HUES6 (cell line): ENCODE measurements around the gene ANKMY1.

Experiments
- H3K27ac ChIP-seq: 2 replicates; pipeline ENCODE4 v1.7.0; 2013; ENCODE audit warnings: low read depth, mild to moderate bottlenecking, low read length, inconsistent platforms
- H3K27me3 ChIP-seq: 2 replicates; pipeline ENCODE4 v1.6.1; 2013; ENCODE audit warnings: low read length; ENCODE audit not compliant: control insufficient read depth, insufficient read depth
- H3K36me3 ChIP-seq: 2 replicates; pipeline ENCODE4 v1.6.1; 2013; ENCODE audit warnings: low read length; ENCODE audit not compliant: control insufficient read depth, insufficient read depth
- H3K4me1 ChIP-seq: 2 replicates; pipeline ENCODE4 v1.6.1; 2013; ENCODE audit warnings: low read length; ENCODE audit not compliant: control insufficient read depth, insufficient read depth
- H3K4me3 ChIP-seq: 2 replicates; pipeline ENCODE4 v1.5.1; 2013; ENCODE audit warnings: low read depth, low read length
- H3K9ac ChIP-seq: one replicate; pipeline ENCODE4 v1.6.1; 2013; ENCODE audit warnings: mild to moderate bottlenecking, low read length
- H3K9me3 ChIP-seq: 2 replicates; pipeline ENCODE4 v1.6.1; 2013; ENCODE audit warnings: low read depth, low read length; ENCODE audit not compliant: control insufficient read depth, insufficient read depth

The ANKMY1 gene

GRCh38 chr2:240436683-240437550, 120.9 kb downstream of the ANKMY1 start:
- Histone ChIP-seq H3K4me3 (peak overlapping the region; percentile 59), H3K36me3 (no peaks in the 10 kb centered on the region), H3K27me3 (peaks cover 38% of the 10 kb centered on the region), H3K27ac (no peak overlapping the region), H3K9ac (no peak overlapping the region), H3K9me3 (no peaks in the 10 kb centered on the region), H3K4me1 (peaks cover 24% of the 10 kb centered on the region; the same call in 1 of the 2 replicates)

DNA sequence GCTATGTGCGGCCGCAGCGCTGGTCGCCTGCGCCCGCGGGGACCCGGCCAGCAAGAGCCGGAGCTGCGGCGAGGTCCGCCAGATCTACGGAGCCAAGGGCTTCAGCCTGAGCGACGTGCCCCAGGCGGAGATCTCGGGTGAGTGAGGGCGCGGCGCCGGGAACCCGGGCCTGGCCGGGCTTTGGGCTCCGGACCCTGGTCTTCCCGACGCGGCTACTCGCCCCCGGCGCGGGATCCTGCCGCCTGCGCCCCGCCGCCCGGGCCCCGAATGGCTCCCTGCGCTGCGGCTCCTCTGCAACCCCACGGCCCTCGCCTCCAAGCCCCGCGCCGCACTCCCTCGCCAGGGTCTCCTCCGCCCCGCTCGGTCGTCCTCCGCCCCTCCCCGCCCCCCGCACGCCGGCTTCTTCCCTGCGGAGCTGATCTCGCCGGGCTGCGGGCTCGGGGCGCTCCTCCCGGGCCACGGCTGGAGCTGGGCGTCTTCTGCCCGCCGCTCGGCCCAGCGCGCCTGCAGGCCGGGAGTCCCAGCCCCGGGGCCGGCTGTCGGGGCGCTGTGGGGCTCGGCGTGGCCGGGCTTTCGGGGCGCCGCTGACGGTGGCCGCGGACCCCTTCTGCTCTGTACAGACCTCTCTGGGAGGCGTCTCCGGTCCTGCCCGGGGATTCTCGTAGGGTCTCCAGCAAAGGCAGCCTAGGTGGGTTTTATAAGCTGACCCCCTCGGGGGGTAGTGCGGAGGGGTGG, 121.7 kb downstream of the ANKMY1 start:
- H3K4me1 ChIP-seq, result peaks cover 24% of the 10 kb centered on the region; the same call in 1 of the 2 replicates
- peak overlapping the region; percentile 36 for H3K9ac ChIP-seq
- H3K4me3 ChIP-seq, result peak overlapping the region; percentile 59
- H3K27ac ChIP-seq, result no peak overlapping the region
- peaks cover 46% of the 10 kb centered on the region for H3K27me3 ChIP-seq
- no peaks in the 10 kb centered on the region for H3K36me3 ChIP-seq
- H3K9me3 ChIP-seq, result no peaks in the 10 kb centered on the region

GRCh38 chr2:240435457-240435947, 122.3 kb downstream of the ANKMY1 start, which contains the start of gene GPC1:
Gene GPC1 (plus strand): TSS chr2:240435663. CDS start chr2:240435919, 256 bp downstream.
- H3K27ac ChIP-seq, result no peak within 1 kb of the TSS
- H3K9ac ChIP-seq, result peak within 1 kb of the TSS; percentile 36
- peaks cover 24% of the 10 kb centered on the region; the same call in 1 of the 2 replicates for H3K4me1 ChIP-seq
- H3K27me3 ChIP-seq, result peaks cover 46% of the 10 kb centered on the region
- H3K36me3 ChIP-seq, result no peaks in the 10 kb centered on the region
- H3K9me3 ChIP-seq, result no peaks in the 10 kb centered on the region
- peak within 1 kb of the TSS; percentile 73 for H3K4me3 ChIP-seq

DNA sequence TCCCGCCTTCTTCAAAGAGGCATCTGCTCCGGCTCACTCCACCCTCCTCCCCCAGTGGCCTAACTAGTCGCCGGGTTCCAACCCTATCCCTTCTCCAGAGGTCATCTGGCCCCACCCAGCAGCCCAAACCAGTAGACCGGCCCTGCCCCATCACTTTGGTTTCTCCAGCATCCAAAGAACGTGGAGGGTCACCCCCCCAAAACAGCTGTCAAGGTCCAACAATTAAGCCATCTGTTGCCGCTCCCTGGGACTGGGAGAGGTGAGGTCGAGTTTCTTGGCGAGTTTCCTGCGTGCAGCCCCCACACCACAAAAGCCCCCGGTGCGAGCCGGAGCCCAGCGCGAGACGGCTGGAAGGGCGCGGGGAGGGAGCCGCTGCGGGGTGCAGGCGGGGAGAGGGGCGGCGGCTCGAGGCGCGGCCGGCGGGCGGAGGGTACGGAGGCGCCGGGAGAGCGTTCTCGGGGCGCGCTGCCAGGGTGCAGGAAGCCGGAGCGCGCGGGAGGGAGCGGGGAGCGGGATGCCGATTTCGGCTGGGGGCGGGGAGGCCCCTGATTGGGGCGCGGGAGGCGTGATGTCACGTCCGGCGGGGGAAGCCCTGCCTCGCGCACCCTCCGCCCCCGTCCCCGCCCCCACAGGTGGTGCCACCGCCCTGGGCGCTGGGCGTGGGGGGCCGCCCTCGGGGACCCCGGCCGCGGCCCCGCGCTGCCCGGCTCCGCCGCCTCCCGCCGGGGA, 122.9 kb downstream of the ANKMY1 start:
- peak overlapping the region; percentile 17 for H3K9ac ChIP-seq
- H3K4me3 ChIP-seq, result peak overlapping the region; percentile 73
- H3K27ac ChIP-seq, result no peak overlapping the region
- H3K27me3 ChIP-seq, result peaks cover 46% of the 10 kb centered on the region
- peaks cover 24% of the 10 kb centered on the region; the same call in 1 of the 2 replicates for H3K4me1 ChIP-seq
- H3K9me3 ChIP-seq, result no peaks in the 10 kb centered on the region
- H3K36me3 ChIP-seq, result no peaks in the 10 kb centered on the region

- peak overlapping the region; percentile 17 for H3K9ac ChIP-seq
- no peaks in the 10 kb centered on the region for H3K9me3 ChIP-seq
- peak overlapping the region; percentile 73 for H3K4me3 ChIP-seq
- H3K27me3 ChIP-seq, result peaks cover 46% of the 10 kb centered on the region
- H3K36me3 ChIP-seq, result no peaks in the 10 kb centered on the region
- peaks cover 24% of the 10 kb centered on the region; the same call in 1 of the 2 replicates for H3K4me1 ChIP-seq
- no peak overlapping the region for H3K27ac ChIP-seq
These were observed 123.6 kb downstream of the ANKMY1 start for GRCh38 chr2:240433973-240434727.

- peaks cover 45% of the 10 kb centered on the region for H3K27me3 ChIP-seq
- no peak overlapping the region for H3K27ac ChIP-seq
- no peaks in the 10 kb centered on the region for H3K36me3 ChIP-seq
- H3K9ac ChIP-seq, result no peak overlapping the region
- no peaks in the 10 kb centered on the region for H3K9me3 ChIP-seq
- H3K4me1 ChIP-seq, result peaks cover 23% of the 10 kb centered on the region; the same call in 1 of the 2 replicates
- no peak overlapping the region for H3K4me3 ChIP-seq
These were observed 124.7 kb downstream of the ANKMY1 start for GRCh38 chr2:240432820-240433801.

DNA sequence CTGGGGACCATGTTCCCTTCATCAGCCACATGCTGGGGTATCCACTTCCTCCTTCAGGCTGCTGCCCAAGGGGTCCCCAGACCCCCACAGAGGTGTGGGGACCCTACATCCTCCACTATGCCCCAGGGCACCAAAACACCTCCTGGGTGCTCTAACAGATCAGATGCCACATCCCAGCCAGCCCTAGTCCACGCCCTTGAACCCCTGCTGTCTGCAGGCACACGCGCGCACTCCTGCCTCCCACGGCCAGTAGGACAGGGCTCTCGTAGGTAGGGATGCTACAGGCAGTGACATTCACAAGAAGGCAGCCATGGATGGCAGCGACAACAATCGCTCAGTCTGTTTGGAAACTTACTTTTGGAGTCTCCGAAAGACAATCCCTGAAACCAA, 125.4 kb downstream of the ANKMY1 start:
- H3K4me1 ChIP-seq, result peaks cover 19% of the 10 kb centered on the region; the same call in 1 of the 2 replicates
- H3K9me3 ChIP-seq, result no peaks in the 10 kb centered on the region
- no peak overlapping the region for H3K4me3 ChIP-seq
- H3K27me3 ChIP-seq, result peaks cover 38% of the 10 kb centered on the region
- no peak overlapping the region for H3K9ac ChIP-seq
- H3K27ac ChIP-seq, result no peak overlapping the region
- H3K36me3 ChIP-seq, result no peaks in the 10 kb centered on the region

GRCh38 chr2:240431661-240432424, 125.9 kb downstream of the ANKMY1 start:
- Histone ChIP-seq H3K27ac (no peak overlapping the region), H3K9ac (no peak overlapping the region), H3K9me3 (no peaks in the 10 kb centered on the region), H3K36me3 (no peaks in the 10 kb centered on the region), H3K4me1 (peaks cover 18% of the 10 kb centered on the region; the same call in 1 of the 2 replicates), H3K27me3 (peaks cover 32% of the 10 kb centered on the region), H3K4me3 (no peak overlapping the region)

DNA sequence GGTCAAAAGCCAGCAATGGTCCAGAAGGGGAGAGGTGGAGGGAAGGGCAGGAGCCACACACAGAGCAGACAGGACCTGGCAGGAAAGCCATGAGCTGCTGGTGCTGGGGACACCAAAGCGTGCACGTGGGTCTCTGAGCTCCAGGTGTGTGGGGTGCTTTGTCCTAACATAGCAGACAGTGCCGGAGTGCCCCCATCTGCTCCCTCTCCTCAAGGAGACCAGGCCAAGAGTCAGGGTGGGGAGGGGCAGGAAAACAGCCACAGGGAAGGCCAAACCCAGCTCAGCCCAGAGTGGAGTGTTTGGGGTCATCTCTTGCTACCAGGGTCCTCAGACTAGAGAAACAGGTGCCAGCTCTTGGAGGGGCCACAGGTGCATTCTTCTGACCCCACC, 126.5 kb downstream of the ANKMY1 start:
- Histone ChIP-seq H3K36me3 (no peaks in the 10 kb centered on the region), H3K27ac (no peak overlapping the region), H3K4me3 (no peak overlapping the region), H3K9me3 (no peaks in the 10 kb centered on the region; the same call in 1 of the 2 replicates), H3K9ac (no peak overlapping the region), H3K27me3 (peaks cover 27% of the 10 kb centered on the region), H3K4me1 (peaks cover 13% of the 10 kb centered on the region; the same call in 1 of the 2 replicates)
